ENCODE results near the gene CYSLTR2.

CYSLTR2 gene

GRCh38 chr13:48680756-48681392 lies 27.1 kb downstream of the CYSLTR2 start:
- ChIA-PET CTCF (no interaction called here), POLR2A (no interaction called here)
- no peak overlapping the region for H3K4me3 ChIP-seq (ENCODE audit: low read depth, low read length)
- no peaks in the 10 kb centered on the region for H3K9me3 ChIP-seq (ENCODE audit: control insufficient read depth, insufficient read depth, low read depth, low read length)
- TF ChIP-seq ZIC2 (tag by site-specific recombination; IDR thresholded peaks at IDR 0.05): no peak
- no peak for TF ChIP-seq ZNF843 (tag by site-specific recombination; IDR thresholded peaks at IDR 0.05)
- no peak for TF ChIP-seq ZNF48 (tag by site-specific recombination; IDR thresholded peaks at IDR 0.05)
- TF ChIP-seq SCRT1 (tag by site-specific recombination; IDR thresholded peaks at IDR 0.05; ENCODE audit: borderline replicate concordance): no peak
- no peaks in the 10 kb centered on the region for H3K36me3 ChIP-seq (ENCODE audit: control insufficient read depth in 2 of 2, insufficient read depth in 1 of 2, low read length in 2 of 2)
- no peak overlapping the region for H3K27ac ChIP-seq (ENCODE audit: extremely low read depth, low read depth, low read length)
- no peaks in the 10 kb centered on the region for H3K4me1 ChIP-seq (ENCODE audit: control insufficient read depth, insufficient read depth, low read length)

- H3K27ac ChIP-seq (ENCODE audit: extremely low read depth, low read depth, low read length): no peak overlapping the region
- no peaks in the 10 kb centered on the region for H3K9me3 ChIP-seq (ENCODE audit: control insufficient read depth, insufficient read depth, low read depth, low read length)
- ChIA-PET CTCF (no interaction called here), POLR2A (no interaction called here)
- no peak overlapping the region for H3K4me3 ChIP-seq (ENCODE audit: low read depth, low read length)
- no peaks in the 10 kb centered on the region for H3K4me1 ChIP-seq (ENCODE audit: control insufficient read depth, insufficient read depth, low read length)
- H3K36me3 ChIP-seq (ENCODE audit: control insufficient read depth in 2 of 2, insufficient read depth in 1 of 2, low read length in 2 of 2): no peaks in the 10 kb centered on the region
- TF ChIP-seq BCL11B (tag by site-specific recombination; IDR thresholded peaks at IDR 0.05; ENCODE audit: low read depth): no peak
- no peak for TF ChIP-seq PRDM2 (tag by site-specific recombination; IDR thresholded peaks at IDR 0.05; ENCODE audit: borderline replicate concordance)
- TF ChIP-seq SP3 (tag by site-specific recombination; IDR thresholded peaks at IDR 0.05): no peak
- no peak for TF ChIP-seq KLF17 (tag by site-specific recombination; IDR thresholded peaks at IDR 0.05)
- TF ChIP-seq ZNF140 (tag by site-specific recombination; IDR thresholded peaks at IDR 0.05): no peak
- TF ChIP-seq ZNF776 (tag by site-specific recombination; IDR thresholded peaks at IDR 0.05; ENCODE audit: borderline replicate concordance): no peak
- TF ChIP-seq ZNF707 (tag by site-specific recombination; IDR thresholded peaks at IDR 0.05): no peak
- no peak for TF ChIP-seq YY1 (tag by site-specific recombination; IDR thresholded peaks at IDR 0.05)
- no peak for TF ChIP-seq ZNF777 (tag by site-specific recombination; IDR thresholded peaks at IDR 0.05; ENCODE audit: borderline replicate concordance)
- no peak for TF ChIP-seq ZBTB44 (tag by site-specific recombination; IDR thresholded peaks at IDR 0.05)
- TF ChIP-seq ZNF626 (tag by site-specific recombination; IDR thresholded peaks at IDR 0.05): no peak
- no peak for TF ChIP-seq ZNF645 (tag by site-specific recombination; IDR thresholded peaks at IDR 0.05)
- no peak for TF ChIP-seq ZBTB17 (tag by site-specific recombination; IDR thresholded peaks at IDR 0.05)
- TF ChIP-seq ZSCAN30 (tag by site-specific recombination; IDR thresholded peaks at IDR 0.05): no peak
- no peak for TF ChIP-seq ZBTB26 (tag by site-specific recombination; optimal IDR thresholded peaks at IDR 0.05)
- TF ChIP-seq BCL6B (tag by site-specific recombination; IDR thresholded peaks at IDR 0.05): no peak
- no peak for TF ChIP-seq ZNF704 (tag by site-specific recombination; IDR thresholded peaks at IDR 0.05)
These were observed 28.2 kb downstream of the CYSLTR2 start for GRCh38 chr13:48681905-48682304.

All from HEK293 (cell line).